GM12872 (cell line): ENCODE data around the gene KRTAP26-1.

ENCODE experiments used
- CTCF ChIP-seq: IDR thresholded peaks from 3 replicates; pipeline ENCODE4 v1.5.1; 2011; ENCODE audit warnings: low read depth, mild to moderate bottlenecking, low read length, moderate library complexity; ENCODE audit not compliant: insufficient read depth

Gene KRTAP26-1

GRCh38 chr21:30329203-30329875 is 9.2 kb upstream of the KRTAP26-1 start:
- TF ChIP-seq CTCF = no peak

- TF ChIP-seq CTCF = no peak
Observed at GRCh38 chr21:30326390-30326789, 6.3 kb upstream of the KRTAP26-1 start.

GRCh38 chr21:30315701-30316100 is 4.4 kb downstream of the KRTAP26-1 start:
- no peak for TF ChIP-seq CTCF

- TF ChIP-seq CTCF = no peak
Observed at GRCh38 chr21:30306884-30307283, 13.2 kb downstream of the KRTAP26-1 start.

GRCh38 chr21:30305136-30305535 is 15.0 kb downstream of the KRTAP26-1 start:
- TF ChIP-seq CTCF = no peak

GRCh38 chr21:30289215-30289614 is 30.9 kb downstream of the KRTAP26-1 start, which contains the start of gene KRTAP25-1:
KRTAP25-1 (minus strand) TSS chr21:30289514; CDS start chr21:30289490, 24 bp downstream.
- no peak for TF ChIP-seq CTCF

GRCh38 chr21:30282850-30283249 is 37.3 kb downstream of the KRTAP26-1 start, which contains the start of gene KRTAP24-1:
KRTAP24-1 (minus strand) TSS chr21:30282950; CDS start chr21:30282932, 18 bp downstream.
- TF ChIP-seq CTCF = no peak

GRCh38 chr21:30271611-30272010 is 48.5 kb downstream of the KRTAP26-1 start:
- no peak for TF ChIP-seq CTCF
